GM23248 (cell line): ENCODE data around the gene RNF128. TPM values are rescaled to one million over a fixed set of nuclear protein-coding genes. Genes with fewer than 3 reads are reported as not detected.

Source experiments
- DNase-seq: peaks from one replicate; pipeline ENCODE4 v3.0.0-alpha.2; 2015
- H2AFZ ChIP-seq: fragments of 200-600 bp; sonication (generic); 2 replicates; pipeline ENCODE4 v1.6.1; 2016; ENCODE audit warnings: antibody characterized with exemption
- H3F3A ChIP-seq: fragments of 200-600 bp; sonication (generic); 2 replicates; pipeline ENCODE4 v1.6.1; 2016; ENCODE audit warnings: mild to moderate bottlenecking, antibody characterized with exemption, mixed run types; ENCODE audit not compliant: insufficient read depth
- H3K27ac ChIP-seq: fragments of 200-600 bp; sonication (generic); 2 replicates; pipeline ENCODE4 v1.5.1; 2016; ENCODE audit warnings: mild to moderate bottlenecking
- H3K27me3 ChIP-seq: fragments of 200-600 bp; sonication (generic); replicated peaks from 2 replicates; pipeline ENCODE4 v1.6.1; 2016; ENCODE audit warnings: mild to moderate bottlenecking; ENCODE audit not compliant: insufficient read depth
- H3K36me3 ChIP-seq: fragments of 200-600 bp; sonication (generic); 2 replicates; pipeline ENCODE4 v1.6.1; 2016; ENCODE audit warnings: low read depth, mild to moderate bottlenecking
- H3K4me1 ChIP-seq: fragments of 200-600 bp; sonication (generic); 2 replicates; pipeline ENCODE4 v1.6.1; 2016; ENCODE audit warnings: mild to moderate bottlenecking; ENCODE audit not compliant: insufficient read depth
- H3K4me2 ChIP-seq: fragments of 200-600 bp; sonication (generic); one replicate; pipeline ENCODE4 v1.6.1; 2016; ENCODE audit warnings: mild to moderate bottlenecking; ENCODE audit not compliant: unreplicated experiment
- H3K4me3 ChIP-seq: fragments of 200-600 bp; sonication (generic); 2 replicates; pipeline ENCODE4 v1.5.1; 2016; ENCODE audit warnings: mild to moderate bottlenecking
- H3K79me2 ChIP-seq: fragments of 200-600 bp; sonication (generic); 2 replicates; pipeline ENCODE4 v1.6.1; 2016; ENCODE audit warnings: mild to moderate bottlenecking; ENCODE audit not compliant: insufficient read depth
- H3K9ac ChIP-seq: fragments of 200-600 bp; sonication (generic); 2 replicates; pipeline ENCODE4 v1.6.1; 2016; ENCODE audit warnings: mild to moderate bottlenecking
- H3K9me2 ChIP-seq: fragments of 200-600 bp; sonication (generic); 2 replicates; pipeline ENCODE4 v1.6.1; 2016; ENCODE audit warnings: mixed run types, mild to moderate bottlenecking, moderate library complexity; ENCODE audit not compliant: insufficient read depth
- H3K9me3 ChIP-seq: fragments of 200-600 bp; sonication (generic); one replicate; pipeline ENCODE4 v1.6.1; 2017; ENCODE audit warnings: low read depth
- H4K20me1 ChIP-seq: fragments of 200-600 bp; sonication (generic); 2 replicates; pipeline ENCODE4 v1.6.0; 2016; ENCODE audit not compliant: insufficient read depth
- EZH2 ChIP-seq: fragments of 200-600 bp; sonication (generic); IDR thresholded peaks from 2 replicates; pipeline ENCODE4 v1.6.1; 2018; ENCODE audit warnings: antibody characterized with exemption, mild to moderate bottlenecking; ENCODE audit not compliant: insufficient read depth, poor library complexity, severe bottlenecking
- EZH2phosphoT487 ChIP-seq: fragments of 200-600 bp; sonication (generic); IDR thresholded peaks from 2 replicates; pipeline ENCODE4 v1.6.1; 2018; ENCODE audit warnings: antibody characterized with exemption, moderate library complexity, mild to moderate bottlenecking, low read depth; ENCODE audit not compliant: insufficient read depth
- WGBS, 2 experiments: methylation state at CpG; one replicate each; pipeline ENCODE4 v1.1.6; 2015 to 2017; ENCODE audit warnings: low lambda C conversion rate in 2 of 2, low coverage in 1 of 2; ENCODE audit errors: missing lambda C conversion rate in 2 of 2; 5-methylcytosine and 5-hydroxymethylcytosine counted together
- in situ Hi-C: fragments of 300-500 bp; cut with MboI; formaldehyde crosslinking; loops from 2 replicates; pipeline ENCODE4 v1.15.0; 2020
- polyA plus RNA-seq: library from polyadenylated mRNA; unstranded; fragments of >200 nt; fragmentation: Nextera tagmentation; extraction: Ambion mirVana; gene quantifications from 2 replicates; pipeline ENCODE4 v1.2.1, GENCODE V29; 2016
- total RNA-seq: library from RNA; depleted of rRNA; stranded (reverse); fragments of >200 nt; shearing (Covaris generic); gene quantifications from 2 replicates; pipeline ENCODE4 v1.2.3, GENCODE V29; 2014

RNF128 gene
- total and polyA plus RNA-seq, 2 experiments from 2014 or later = 0.16 to 0.54 TPM

GRCh38 chrX:106716463-106716862 is 10.0 kb upstream of the RNF128 start:
- in situ Hi-C loops = no loop called here
- Histone ChIP-seq H3K27ac (no peak overlapping the region), H3K4me1 (peaks cover 9% of the 10 kb centered on the region), H3K9ac (no peak overlapping the region), H3F3A (no peaks in the 10 kb centered on the region), H3K4me2 (no peak overlapping the region), H3K9me3 (no peaks in the 10 kb centered on the region), H3K36me3 (no peaks in the 10 kb centered on the region), H3K9me2 (no peaks in the 10 kb centered on the region), H3K79me2 (no peaks in the 10 kb centered on the region), H3K27me3 (no peaks in the 10 kb centered on the region), H4K20me1 (no peaks in the 10 kb centered on the region), H3K4me3 (no peak overlapping the region), H2AFZ (no peak overlapping the region)
- WGBS, 2 experiments = 20 to 52% methylated on average over 1 of the region's 1 CpG
- no peak for TF ChIP-seq EZH2phosphoT487
- no peak for TF ChIP-seq EZH2
- no peak for DNase-seq

- H3K27me3 ChIP-seq = no peaks in the 10 kb centered on the region
- no peaks in the 10 kb centered on the region for H3K79me2 ChIP-seq
- no peak overlapping the region for H3K4me3 ChIP-seq
- no peaks in the 10 kb centered on the region for H3K9me3 ChIP-seq
- H3K36me3 ChIP-seq = no peaks in the 10 kb centered on the region
- H3K4me1 ChIP-seq = no peaks in the 10 kb centered on the region
- H3K9ac ChIP-seq = no peak overlapping the region
- H2AFZ ChIP-seq = no peak overlapping the region
- no peaks in the 10 kb centered on the region for H3K9me2 ChIP-seq
- WGBS, 2 experiments = 72 to 75% methylated on average over 4 of the region's 4 CpGs
- no peaks in the 10 kb centered on the region for H3F3A ChIP-seq
- DNase-seq = no peak
- H4K20me1 ChIP-seq = no peaks in the 10 kb centered on the region
- TF ChIP-seq EZH2 (no peak), EZH2phosphoT487 (no peak)
- H3K4me2 ChIP-seq = no peak overlapping the region
- in situ Hi-C loops = no loop called here
- H3K27ac ChIP-seq = no peak overlapping the region
Observed at GRCh38 chrX:106718709-106719108, 7.8 kb upstream of the RNF128 start.

- no peaks in the 10 kb centered on the region for H3K27me3 ChIP-seq
- no peaks in the 10 kb centered on the region for H3K9me2 ChIP-seq
- peak overlapping the region; percentile 47 for H3K9ac ChIP-seq
- no peaks in the 10 kb centered on the region for H4K20me1 ChIP-seq
- peak overlapping the region; percentile 94 for H2AFZ ChIP-seq
- TF ChIP-seq EZH2 = no peak
- TF ChIP-seq EZH2phosphoT487 = no peak
- WGBS, 2 experiments = 18 to 19% methylated on average over 8 of the region's 8 CpGs
- no peak overlapping the region for H3K27ac ChIP-seq
- H3K79me2 ChIP-seq = no peaks in the 10 kb centered on the region
- no peaks in the 10 kb centered on the region for H3F3A ChIP-seq
- H3K4me2 ChIP-seq = peak overlapping the region; percentile 99
- in situ Hi-C loops = no loop called here
- no peaks in the 10 kb centered on the region for H3K36me3 ChIP-seq
- DNase-seq = peak; percentile 14
- H3K4me3 ChIP-seq = peak overlapping the region; percentile 77
- peaks cover 5% of the 10 kb centered on the region; the same call in 1 of the 2 replicates for H3K4me1 ChIP-seq
- H3K9me3 ChIP-seq = no peaks in the 10 kb centered on the region
Observed at GRCh38 chrX:106725931-106726330, 570 bp upstream of the RNF128 start.

GRCh38 chrX:106728337-106728736 is 1.8 kb downstream of the RNF128 start:
- in situ Hi-C loops = no loop called here
- no peak overlapping the region for H2AFZ ChIP-seq
- no peak overlapping the region for H3K4me3 ChIP-seq
- H3K79me2 ChIP-seq = no peaks in the 10 kb centered on the region
- no peaks in the 10 kb centered on the region for H3F3A ChIP-seq
- H3K9ac ChIP-seq = no peak overlapping the region
- no peaks in the 10 kb centered on the region for H4K20me1 ChIP-seq
- 79 to 85% methylated on average over 2 of the region's 2 CpGs for WGBS, 2 experiments
- H3K36me3 ChIP-seq = no peaks in the 10 kb centered on the region
- no peaks in the 10 kb centered on the region for H3K9me3 ChIP-seq
- TF ChIP-seq EZH2phosphoT487 = no peak
- TF ChIP-seq EZH2 = no peak
- DNase-seq = no peak
- H3K27ac ChIP-seq = no peak overlapping the region
- H3K4me1 ChIP-seq = peaks cover 5% of the 10 kb centered on the region; the same call in 1 of the 2 replicates
- no peaks in the 10 kb centered on the region for H3K27me3 ChIP-seq
- no peak overlapping the region for H3K4me2 ChIP-seq
- no peaks in the 10 kb centered on the region for H3K9me2 ChIP-seq

DNA sequence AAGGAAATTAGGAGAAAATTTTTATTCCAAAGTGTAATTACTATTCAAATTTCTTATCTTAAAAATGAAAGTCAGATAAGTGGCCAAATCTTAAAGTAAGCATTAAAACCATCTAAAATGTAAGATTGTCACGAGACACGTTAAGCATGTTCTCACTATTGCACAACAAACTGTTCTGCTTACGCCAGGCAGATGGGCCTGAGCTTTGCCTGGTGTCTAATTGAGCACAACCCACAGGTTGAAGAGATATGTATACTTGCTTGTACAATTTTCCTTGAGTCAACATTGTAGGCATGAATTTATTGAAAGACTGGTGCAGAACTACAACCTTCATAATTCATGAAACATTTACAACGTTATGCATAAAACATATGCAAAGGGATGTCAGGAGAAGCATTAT is 3.9 kb downstream of the RNF128 start:
- no peaks in the 10 kb centered on the region for H3K9me3 ChIP-seq
- no peak overlapping the region for H2AFZ ChIP-seq
- TF ChIP-seq EZH2 = no peak
- no peak for TF ChIP-seq EZH2phosphoT487
- H4K20me1 ChIP-seq = no peaks in the 10 kb centered on the region
- no peak for DNase-seq
- no peaks in the 10 kb centered on the region for H3K79me2 ChIP-seq
- WGBS, 2 experiments = 87 to 92% methylated on average over 4 of the region's 4 CpGs
- H3F3A ChIP-seq = no peaks in the 10 kb centered on the region
- H3K4me3 ChIP-seq = no peak overlapping the region
- no peak overlapping the region for H3K4me2 ChIP-seq
- H3K36me3 ChIP-seq = no peaks in the 10 kb centered on the region
- no peak overlapping the region for H3K27ac ChIP-seq
- no peaks in the 10 kb centered on the region for H3K27me3 ChIP-seq
- in situ Hi-C loops = no loop called here
- no peaks in the 10 kb centered on the region for H3K9me2 ChIP-seq
- H3K4me1 ChIP-seq = peaks cover 5% of the 10 kb centered on the region; the same call in 1 of the 2 replicates
- no peak overlapping the region for H3K9ac ChIP-seq
